ENCODE measurements around the gene GEMIN5. TPM values are rescaled to one million over a fixed set of nuclear protein-coding genes. Genes with fewer than 3 reads are reported as not detected.
A peak's percentile ranks its signal among the peaks of the same experiment; 100 is the strongest.

The GEMIN5 gene
- total and polyA plus RNA-seq, 2 of the 13 experiments (the other 11 are each of a cell fraction or from before 2014, with no cell fraction given) = 6.6 to 28.6 TPM

- peak; percentile 49; the same call in 1 of the 2 replicates for TF ChIP-seq CSRNP1 (CRISPR knock-in tag; IDR thresholded peaks at IDR 0.05)
- TF ChIP-seq ZBTB25 (CRISPR knock-in tag; IDR thresholded peaks at IDR 0.05) = peak; percentile 68; the same call in 1 of the 2 replicates
- TF ChIP-seq ZNF432 (CRISPR knock-in tag; IDR thresholded peaks at IDR 0.05; ENCODE audit: borderline replicate concordance) = 0 out of 2 replicates have a peak, but pooled peaks have one; percentile 82
- TF ChIP-seq ZNF552 (CRISPR knock-in tag; IDR thresholded peaks at IDR 0.05; ENCODE audit: borderline replicate concordance) = peak; percentile 65; the same call in 1 of the 2 replicates
- TF ChIP-seq ZNF569 (CRISPR knock-in tag; IDR thresholded peaks at IDR 0.05; ENCODE audit: borderline replicate concordance) = no peak
- no peak for TF ChIP-seq TSC22D2 (CRISPR knock-in tag; IDR thresholded peaks at IDR 0.05; ENCODE audit: borderline replicate concordance)
- no peak for TF ChIP-seq ZNF652 (CRISPR knock-in tag; IDR thresholded peaks at IDR 0.05; ENCODE audit: borderline replicate concordance, low read depth)
- no peak; the same call in 1 of the 2 replicates for TF ChIP-seq ZMYM2 (CRISPR knock-in tag; IDR thresholded peaks at IDR 0.05)
- no peak for TF ChIP-seq ZNF629 (CRISPR knock-in tag; conservative IDR thresholded peaks at IDR 0.05)
- TF ChIP-seq ASH2L (IDR thresholded peaks at IDR 0.05; ENCODE audit: insufficient read length, low read depth, low read length) = peak; percentile 91
- TF ChIP-seq ZNF329 (CRISPR knock-in tag; IDR thresholded peaks at IDR 0.05; ENCODE audit: low read depth) = peak; percentile 84
- TF ChIP-seq SNAI1 (CRISPR knock-in tag; IDR thresholded peaks at IDR 0.05; ENCODE audit: borderline replicate concordance) = peak; percentile 36; the same call in 1 of the 2 replicates
- peak; percentile 29; the same call in 1 of the 2 replicates for TF ChIP-seq ZSCAN29 (CRISPR knock-in tag; conservative IDR thresholded peaks at IDR 0.05)
- TF ChIP-seq ESRRA (CRISPR knock-in tag; IDR thresholded peaks at IDR 0.05; ENCODE audit: low read depth) = peak; percentile 73; the same call in 1 of the 2 replicates
- TF ChIP-seq MLXIP (CRISPR knock-in tag; IDR thresholded peaks at IDR 0.05; ENCODE audit: borderline replicate concordance) = no peak
- TF ChIP-seq GLI4 (CRISPR knock-in tag; IDR thresholded peaks at IDR 0.05; ENCODE audit: borderline replicate concordance) = peak; percentile 89; the same call in 1 of the 2 replicates
- peak; percentile 87; the same call in 1 of the 2 replicates for TF ChIP-seq DNMT1 (CRISPR knock-in tag; IDR thresholded peaks at IDR 0.05)
- TF ChIP-seq MEIS1 (CRISPR knock-in tag; IDR thresholded peaks at IDR 0.05; ENCODE audit: borderline replicate concordance) = peak; percentile 86; the same call in 1 of the 2 replicates
- no peak for TF ChIP-seq SNRNP70 (IDR thresholded peaks at IDR 0.05; ENCODE audit: low read depth, low read length)
- peak; percentile 60 for TF ChIP-seq ISL2 (CRISPR knock-in tag; IDR thresholded peaks at IDR 0.05)
Measured at GRCh38 chr5:154937718-154938466, at the start of gene GEMIN5 (continued).

Data from HepG2 (cell line).